Psoas muscle (tissue), 8 donors: ENCODE measurements around the gene MRPS24. TPM values are rescaled to one million over a fixed set of nuclear protein-coding genes. Genes with fewer than 3 reads are reported as not detected.
"Not testable (repeated sequence)": the region's sequence is repeated elsewhere in the genome, so short reads cannot be mapped to it uniquely, and the experiment has no call there.

Experiments
- ATAC-seq, 4 donors: fragments of 200-7000 bp; cut with Tn5 transposase; one replicate each; pipeline ENCODE4 v1.9.1; 2020; ENCODE audit warnings: moderate library complexity in 3 of 4, mild to moderate bottlenecking in 2 of 4
- DNase-seq, 2 donors: peaks; one replicate each; pipeline ENCODE4 v3.0.0-alpha.2; 2020
- H3K27ac ChIP-seq: fragments of 200-600 bp; one replicate; pipeline ENCODE4 v1.8.0; 2022
- H3K27me3 ChIP-seq, 3 donors: fragments of 200-600 bp in 1 of 3; one replicate each; pipeline versions ENCODE4 v1.6.1 to v1.8.0; 2013 to 2022; ENCODE audit warnings: low read length in 2 of 3, mild to moderate bottlenecking in 2 of 3, moderate library complexity in 1 of 3; ENCODE audit not compliant: insufficient read depth in 3 of 3
- H3K36me3 ChIP-seq, 2 donors: fragments of 200-600 bp in 1 of 2; one replicate each; pipeline versions ENCODE4 v1.6.1 to v1.8.0; 2013 to 2022; ENCODE audit warnings: low read depth in 1 of 2, mild to moderate bottlenecking in 1 of 2, moderate library complexity in 1 of 2; ENCODE audit not compliant: insufficient read depth in 1 of 2
- H3K4me1 ChIP-seq: fragments of 200-600 bp; one replicate; pipeline ENCODE4 v1.8.0; 2022
- H3K4me3 ChIP-seq: fragments of 200-600 bp; one replicate; pipeline ENCODE4 v1.8.0; 2022; ENCODE audit warnings: mild to moderate bottlenecking
- H3K9me3 ChIP-seq: fragments of 200-600 bp; one replicate; pipeline ENCODE4 v1.8.0; 2022
- WGBS, 3 donors: extraction: QIAGEN DNeasy Blood & Tissue Kit; methylation state at CpG; one replicate each; pipeline versions ENCODE4 v1.1.6 to v1.1.7; 2013; 5-methylcytosine and 5-hydroxymethylcytosine counted together
- intact Hi-C, 2 donors: fragments of 100-400 bp; cut with DNase I; formaldehyde crosslinking; loops; one replicate each; pipeline versions ENCODE4 v1.11.0 to v1.14.2; 2022
- polyA plus RNA-seq, 3 donors: library from polyadenylated mRNA; stranded (reverse); fragments of 200-250 nt; gene quantifications; one replicate each; pipeline ENCODE4 v1.2.3, GENCODE V29; 2013
- total RNA-seq, 4 donors: library from RNA; stranded (reverse); fragmentation: NEBNext Ultra II Directional in 2 of 4; extraction: Animal tissue kit (Norgen Biotek cat#: 25700) in 2 of 4; gene quantifications; one replicate each; pipeline versions ENCODE4 v1.2.1 to v1.2.4, GENCODE V29; 2021 to 2023
- TF ChIP-seq, protein P1 (sequence below): fragments of 200-600 bp; IDR thresholded peaks from one replicate; pipeline ENCODE4 v1.8.0; 2022; ENCODE audit warnings: antibody characterized with exemption
- donor health status: healthy with polysubstance abuse.
- donor health status: DM: no; HTN: no; CAD: no; lungs with moderate emphysema.
- donor health status: Bipolar disorder and iron deficiency.
- donor health status: healthy.
- donor health status: DM: yes; HTN: yes; CAD: no.
- donor health status: DM: no; HTN: no; CAD: no.
- donor health status: DM: no; HTN: no; CAD: no.
- donor health status: DM: yes; HTN: yes; CAD: no.

MRPS24 gene
- total and polyA plus RNA-seq, 7 donors = 173 to 430 (median 200) TPM

DNA sequence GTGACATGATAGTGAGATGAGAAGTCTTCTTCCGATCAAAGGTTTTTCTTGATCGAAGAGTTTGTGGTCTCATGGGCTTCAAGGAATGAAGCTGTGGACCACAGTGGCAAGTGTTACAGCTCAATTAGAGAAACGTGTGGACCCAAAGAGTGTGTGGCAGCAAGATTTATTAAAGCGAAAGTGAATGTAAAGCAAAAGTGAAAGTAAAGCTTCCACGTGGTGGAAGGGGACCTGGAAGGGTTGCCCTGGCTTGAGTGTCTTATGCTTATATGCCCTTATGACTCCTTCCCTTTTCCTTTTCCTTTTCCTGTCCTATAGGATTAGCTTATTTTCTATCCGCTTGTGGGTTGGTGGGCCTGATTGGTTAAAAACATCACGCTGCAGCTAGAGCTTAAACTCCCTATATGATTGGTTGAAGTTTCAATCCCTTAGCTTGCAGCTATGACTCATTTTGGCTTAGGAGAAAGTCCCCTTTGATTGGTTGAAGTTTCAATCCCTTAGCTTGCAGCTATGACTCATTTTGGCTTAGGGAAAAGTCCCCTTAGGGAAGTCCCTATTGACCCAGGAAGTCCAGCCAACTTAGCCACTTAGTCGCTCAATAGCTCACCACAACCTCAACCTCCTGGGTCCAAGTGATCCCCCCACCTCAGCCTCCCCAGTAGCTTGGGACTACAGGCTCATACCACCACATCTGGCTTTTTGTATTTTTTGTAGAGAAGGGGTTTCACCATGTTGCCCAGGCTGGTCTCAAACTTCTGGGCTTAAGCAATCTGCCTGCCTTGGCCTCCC, 34.7 kb downstream of the MRPS24 start:
- H3K27ac ChIP-seq = no peak overlapping the region
- TF ChIP-seq, protein P1, sequence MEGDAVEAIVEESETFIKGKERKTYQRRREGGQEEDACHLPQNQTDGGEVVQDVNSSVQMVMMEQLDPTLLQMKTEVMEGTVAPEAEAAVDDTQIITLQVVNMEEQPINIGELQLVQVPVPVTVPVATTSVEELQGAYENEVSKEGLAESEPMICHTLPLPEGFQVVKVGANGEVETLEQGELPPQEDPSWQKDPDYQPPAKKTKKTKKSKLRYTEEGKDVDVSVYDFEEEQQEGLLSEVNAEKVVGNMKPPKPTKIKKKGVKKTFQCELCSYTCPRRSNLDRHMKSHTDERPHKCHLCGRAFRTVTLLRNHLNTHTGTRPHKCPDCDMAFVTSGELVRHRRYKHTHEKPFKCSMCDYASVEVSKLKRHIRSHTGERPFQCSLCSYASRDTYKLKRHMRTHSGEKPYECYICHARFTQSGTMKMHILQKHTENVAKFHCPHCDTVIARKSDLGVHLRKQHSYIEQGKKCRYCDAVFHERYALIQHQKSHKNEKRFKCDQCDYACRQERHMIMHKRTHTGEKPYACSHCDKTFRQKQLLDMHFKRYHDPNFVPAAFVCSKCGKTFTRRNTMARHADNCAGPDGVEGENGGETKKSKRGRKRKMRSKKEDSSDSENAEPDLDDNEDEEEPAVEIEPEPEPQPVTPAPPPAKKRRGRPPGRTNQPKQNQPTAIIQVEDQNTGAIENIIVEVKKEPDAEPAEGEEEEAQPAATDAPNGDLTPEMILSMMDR = no peak

DNA sequence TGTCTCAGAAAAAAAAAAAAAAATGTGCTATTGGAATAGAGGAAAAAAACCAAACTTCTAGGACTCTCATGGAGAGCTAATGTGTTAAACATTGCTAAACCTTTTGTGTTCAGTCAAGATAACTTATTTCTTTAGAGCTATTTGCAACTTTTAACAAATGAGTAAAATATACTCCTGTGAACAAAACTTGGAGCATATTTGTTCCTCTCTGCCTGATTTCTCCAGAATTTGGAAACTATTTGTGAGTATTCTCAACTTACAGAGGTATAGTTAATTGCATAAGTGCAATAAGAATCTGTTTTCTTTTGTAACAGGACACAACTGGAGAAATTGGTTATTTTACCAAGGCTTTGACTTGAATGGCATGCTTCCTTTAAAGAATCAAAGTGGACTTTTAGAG, 38.4 kb downstream of the MRPS24 start:
- H3K27me3 ChIP-seq, H3K4me3 ChIP-seq, DNase-seq, H3K36me3 ChIP-seq, H3K27ac ChIP-seq, H3K9me3 ChIP-seq, ATAC-seq, H3K4me1 ChIP-seq: not testable (repeated sequence)
- intact Hi-C loops = loop anchor here (10.0 kb wide), 4 partner anchors 76 to 886 kb away; partner anchors contain the start of genes BLVRA (in 1 of the 2), COA1 (in 1 of the 2) and STK17A (in 1 of the 2)

More for the DNA sequence above, 34.7 kb downstream of the MRPS24 start:
- ATAC-seq (no peak), DNase-seq (no peak)
- intact Hi-C loops = loop anchor here (10.0 kb wide), 4 partner anchors 80 to 890 kb away; partner anchors contain the start of genes BLVRA (in 1 of the 2), COA1 (in 1 of the 2) and STK17A (in 1 of the 2)
- 63 to 72% (median 68%) methylated on average over 8 of the region's 8 CpGs for WGBS, 3 donors
- Histone ChIP-seq H3K4me1 (no peaks in the 10 kb centered on the region), H3K27me3 (peaks cover 0 to 4% (median 0%) of the 10 kb centered on the region in 3 donors), H3K36me3 (no peaks in the 10 kb centered on the region), H3K4me3 (peak overlapping the region; percentile 26), H3K9me3 (no peaks in the 10 kb centered on the region)

DNA sequence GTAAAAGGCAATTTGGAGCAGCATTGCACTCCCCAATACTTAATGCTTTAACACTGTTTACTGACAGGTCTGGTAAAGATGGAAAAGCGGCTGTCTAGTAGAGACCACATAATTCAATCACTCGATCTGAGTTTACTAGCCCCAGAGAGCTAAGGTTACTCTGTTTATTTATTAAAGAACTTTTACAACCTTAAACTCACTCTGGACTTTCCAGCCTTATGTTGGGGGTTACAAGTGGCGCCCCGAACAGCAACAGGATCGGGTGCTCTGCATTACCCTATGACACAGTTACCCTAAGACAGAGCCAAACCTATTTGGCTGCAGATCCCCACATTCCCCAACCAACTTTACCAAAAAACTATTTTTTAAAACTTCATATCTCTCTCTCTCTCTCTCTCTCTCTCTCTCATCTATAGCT, 43.9 kb downstream of the MRPS24 start:
- Histone ChIP-seq H3K4me1 (no peaks in the 10 kb centered on the region), H3K9me3 (no peaks in the 10 kb centered on the region), H3K4me3 (no peak overlapping the region), H3K27ac (no peak overlapping the region), H3K36me3 (no peaks in the 10 kb centered on the region), H3K27me3 (no peaks in the 10 kb centered on the region)
- intact Hi-C loops = no loop called here
- 55 to 65% (median 55%) methylated on average over 5 of the region's 5 CpGs for WGBS, 3 donors
- TF ChIP-seq, protein P1 = no peak
- ATAC-seq (no peak), DNase-seq (no peak)

GRCh38 chr7:43824963-43825362, 44.4 kb downstream of the MRPS24 start:
- Histone ChIP-seq H3K4me3 (no peak overlapping the region), H3K27me3 (no peaks in the 10 kb centered on the region), H3K36me3 (no peaks in the 10 kb centered on the region), H3K4me1 (no peaks in the 10 kb centered on the region), H3K27ac (no peak overlapping the region), H3K9me3 (no peaks in the 10 kb centered on the region)
- intact Hi-C loops = no loop called here
- TF ChIP-seq, protein P1 = no peak
- ATAC-seq (no peak), DNase-seq (no peak)
- WGBS, 3 donors = 34 to 50% (median 45%) methylated on average over 1 of the region's 1 CpG

- H3K9me3 ChIP-seq, intact Hi-C loops, H3K4me1 ChIP-seq, H3K4me3 ChIP-seq, DNase-seq, ATAC-seq, H3K27me3 ChIP-seq, H3K36me3 ChIP-seq, H3K27ac ChIP-seq: not testable (repeated sequence)
- 70 to 73% (median 73%) methylated on average over 12 of the region's 12 CpGs for WGBS, 3 donors
These were observed 44.8 kb downstream of the MRPS24 start for GRCh38 chr7:43824513-43824912.
